Keratinocyte (primary cell): ENCODE measurements around the gene IL15. TPM values are rescaled to one million over a fixed set of nuclear protein-coding genes. Genes with fewer than 3 reads are reported as not detected.

Experiments
- DNase-seq: peaks from one replicate; pipeline ENCODE4 v3.0.0-alpha.2; 2011; ENCODE audit warnings: low read depth, missing footprints, low spot score
- FAIRE-seq: peaks from 2 replicates; lab custom pipeline; 2011; peaks lifted over from hg19 to GRCh38; lab: Jason Lieb, UNC
- H2AFZ ChIP-seq: 2 replicates; pipeline ENCODE4 v1.6.0; 2012; ENCODE audit warnings: low read length, control low read depth, inconsistent platforms; ENCODE audit not compliant: control insufficient read depth
- H3K27ac ChIP-seq: 2 replicates; pipeline ENCODE4 v1.5.1; 2011; ENCODE audit warnings: low read length; ENCODE audit not compliant: control insufficient read depth, insufficient read depth
- H3K27me3 ChIP-seq: 3 replicates; pipeline ENCODE4 v1.6.0; 2011; ENCODE audit warnings: low read length; ENCODE audit not compliant: control insufficient read depth, insufficient read depth; ENCODE audit errors: extremely low read depth
- H3K36me3 ChIP-seq, 2 experiments: 2 replicates in 1 of 2; 3 replicates in 1 of 2; pipeline ENCODE4 v1.5.1; 2011; ENCODE audit warnings: low read length in 2 of 2, mild to moderate bottlenecking in 1 of 2; ENCODE audit not compliant: control insufficient read depth in 2 of 2, insufficient read depth in 2 of 2; ENCODE audit errors: extremely low read depth in 1 of 2
- H3K4me1 ChIP-seq: 3 replicates; pipeline ENCODE4 v1.5.1; 2011; ENCODE audit warnings: low read length; ENCODE audit not compliant: control insufficient read depth, insufficient read depth; ENCODE audit errors: extremely low read depth
- H3K4me2 ChIP-seq: 3 replicates; pipeline ENCODE4 v1.6.0; 2011; ENCODE audit warnings: low read depth, low read length; ENCODE audit not compliant: control insufficient read depth, insufficient read depth; ENCODE audit errors: extremely low read depth
- H3K4me3 ChIP-seq, 3 experiments: fragments of 200-600 bp in 1 of 3; sonication (generic) in 1 of 3; 2 replicates in 2 of 3; 3 replicates in 1 of 3; pipeline ENCODE4 v1.5.1; 2011 to 2016; ENCODE audit warnings: low read length in 3 of 3, mild to moderate bottlenecking in 3 of 3, control low read depth in 2 of 3, inconsistent platforms in 1 of 3, low read depth in 1 of 3, mixed read lengths in 1 of 3, mixed run types in 1 of 3, moderate library complexity in 1 of 3; ENCODE audit not compliant: control insufficient read depth in 2 of 3, insufficient read depth in 2 of 3; ENCODE audit errors: extremely low read depth in 1 of 3
- H3K79me2 ChIP-seq: 2 replicates; pipeline ENCODE4 v1.6.0; 2012; ENCODE audit warnings: low read length; ENCODE audit not compliant: control insufficient read depth, insufficient read depth
- H3K9ac ChIP-seq: 3 replicates; pipeline ENCODE4 v1.6.0; 2011; ENCODE audit warnings: low read length; ENCODE audit not compliant: control insufficient read depth, insufficient read depth; ENCODE audit errors: extremely low read depth
- H3K9me1 ChIP-seq: 3 replicates; pipeline ENCODE4 v1.6.0; 2011; ENCODE audit warnings: low read length; ENCODE audit not compliant: control insufficient read depth, insufficient read depth; ENCODE audit errors: extremely low read depth
- H3K9me3 ChIP-seq: 2 replicates; pipeline ENCODE4 v1.5.1; 2012; ENCODE audit warnings: low read depth, low read length; ENCODE audit not compliant: control insufficient read depth
- H4K20me1 ChIP-seq: 3 replicates; pipeline ENCODE4 v1.6.0; 2011; ENCODE audit warnings: low read length; ENCODE audit not compliant: control insufficient read depth, insufficient read depth; ENCODE audit errors: extremely low read depth
- EZH2 ChIP-seq: IDR thresholded peaks from one replicate; pipeline ENCODE4 v1.6.1; 2012; ENCODE audit warnings: inconsistent platforms, mild to moderate bottlenecking, low read length, moderate library complexity
- dilution Hi-C: fragments of 300-500 bp; cut with MboI; formaldehyde crosslinking; loops from one replicate; pipeline ENCODE4 v1.7.0; 2020; ENCODE audit warnings: low sequenced_read_pairs; ENCODE audit not compliant: extremely low pct_ligation_motif_present
- polyA plus RNA-seq, 5 experiments: library from polyadenylated mRNA; depleted of rRNA in 3 of 5; stranded (reverse) in 3 of 5; stranded (forward) in 1 of 5; unstranded in 1 of 5; fragments of >200 nt; gene quantifications; 1 replicate in 1 of 5; 2 replicates in 3 of 5; 3 replicates in 1 of 5; pipeline versions ENCODE4 v1.2.1 to v1.2.3, GENCODE V29; 2011 to 2012; ENCODE audit warnings: missing spikeins in 2 of 5, low read depth in 1 of 5, low replicate concordance in 1 of 5
- TF ChIP-seq, protein P1 (sequence below), 3 experiments: IDR thresholded peaks in 1 of 3; conservative IDR thresholded peaks in 1 of 3; optimal IDR thresholded peaks in 1 of 3; 2 replicates in 2 of 3; 3 replicates in 1 of 3; pipeline versions ENCODE3 to v1.5.1; 2011; ENCODE audit warnings: low read length in 3 of 3, mild to moderate bottlenecking in 3 of 3, moderate library complexity in 2 of 3, control low read depth in 1 of 3, inconsistent platforms in 1 of 3; ENCODE audit not compliant: insufficient read depth in 2 of 3; ENCODE audit errors: extremely low read depth in 1 of 3

IL15 gene
- polyA plus RNA-seq, 1 donor (not counting 4 experiments of a cell fraction or from before 2014, with no cell fraction given): 1.4 TPM

DNA sequence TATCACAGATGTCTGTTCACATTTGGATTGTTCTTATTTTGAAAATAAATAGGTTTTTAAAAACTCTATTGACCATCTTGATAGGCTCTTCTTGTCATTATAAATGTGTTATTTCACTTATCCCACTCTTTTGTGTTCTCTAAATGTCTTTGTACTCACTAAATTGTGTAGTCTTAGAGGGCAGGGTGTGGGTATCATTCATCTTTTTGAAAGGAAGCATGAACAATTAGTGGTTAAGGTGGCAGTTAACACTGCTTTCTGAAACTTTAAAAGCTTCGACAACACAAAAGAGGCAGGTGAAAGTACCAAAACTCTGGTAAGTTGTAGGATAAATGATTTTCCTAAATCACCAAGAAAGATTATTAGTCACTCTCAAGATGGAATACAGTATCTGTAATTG lies 83.2 kb downstream of the IL15 start:
- Histone ChIP-seq H3K4me3 (no peak overlapping the region), H3K9ac (no peak overlapping the region), H3K9me3 (no peaks in the 10 kb centered on the region), H3K27me3 (no peaks in the 10 kb centered on the region), H3K27ac (no peak overlapping the region), H3K9me1 (no peaks in the 10 kb centered on the region), H3K79me2 (no peaks in the 10 kb centered on the region), H2AFZ (no peak overlapping the region), H3K4me1 (no peaks in the 10 kb centered on the region), H4K20me1 (no peaks in the 10 kb centered on the region), H3K36me3 (no peaks in the 10 kb centered on the region), H3K4me2 (no peak overlapping the region)
- FAIRE-seq (no peak), DNase-seq (no peak)
- dilution Hi-C loops: no loop called here
- no peak for TF ChIP-seq EZH2
- TF ChIP-seq, protein P1, sequence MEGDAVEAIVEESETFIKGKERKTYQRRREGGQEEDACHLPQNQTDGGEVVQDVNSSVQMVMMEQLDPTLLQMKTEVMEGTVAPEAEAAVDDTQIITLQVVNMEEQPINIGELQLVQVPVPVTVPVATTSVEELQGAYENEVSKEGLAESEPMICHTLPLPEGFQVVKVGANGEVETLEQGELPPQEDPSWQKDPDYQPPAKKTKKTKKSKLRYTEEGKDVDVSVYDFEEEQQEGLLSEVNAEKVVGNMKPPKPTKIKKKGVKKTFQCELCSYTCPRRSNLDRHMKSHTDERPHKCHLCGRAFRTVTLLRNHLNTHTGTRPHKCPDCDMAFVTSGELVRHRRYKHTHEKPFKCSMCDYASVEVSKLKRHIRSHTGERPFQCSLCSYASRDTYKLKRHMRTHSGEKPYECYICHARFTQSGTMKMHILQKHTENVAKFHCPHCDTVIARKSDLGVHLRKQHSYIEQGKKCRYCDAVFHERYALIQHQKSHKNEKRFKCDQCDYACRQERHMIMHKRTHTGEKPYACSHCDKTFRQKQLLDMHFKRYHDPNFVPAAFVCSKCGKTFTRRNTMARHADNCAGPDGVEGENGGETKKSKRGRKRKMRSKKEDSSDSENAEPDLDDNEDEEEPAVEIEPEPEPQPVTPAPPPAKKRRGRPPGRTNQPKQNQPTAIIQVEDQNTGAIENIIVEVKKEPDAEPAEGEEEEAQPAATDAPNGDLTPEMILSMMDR (optimal IDR thresholded peaks at IDR 0.05 in 1 of 3, IDR thresholded peaks at IDR 0.05 in 1 of 3, conservative IDR thresholded peaks at IDR 0.05 in 1 of 3; ENCODE audit: extremely low read depth in 1 of 3, insufficient read depth in 2 of 3, low read length in 3 of 3): no peak

DNA sequence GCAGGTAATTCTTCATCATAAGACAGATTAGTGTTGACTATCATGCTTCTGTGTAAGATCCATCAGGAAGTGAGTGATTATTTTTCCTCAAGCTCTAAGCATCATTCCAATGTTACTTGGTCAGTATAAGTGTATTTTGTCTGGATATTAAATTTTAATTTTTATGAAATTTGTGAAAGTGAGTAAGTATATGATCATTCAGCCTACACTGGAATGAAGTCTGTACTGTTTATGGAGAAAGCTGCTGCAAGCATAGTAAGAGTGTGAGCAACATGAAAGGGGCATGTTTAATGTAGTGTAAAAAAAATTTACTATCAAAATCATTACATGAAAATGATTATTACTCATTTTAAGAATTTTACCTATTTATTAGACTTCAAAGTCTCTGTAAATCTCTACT lies 84.8 kb downstream of the IL15 start:
- no peak overlapping the region for H2AFZ ChIP-seq
- H3K4me1 ChIP-seq: no peaks in the 10 kb centered on the region
- no peak for DNase-seq
- H3K36me3 ChIP-seq: no peaks in the 10 kb centered on the region
- no peaks in the 10 kb centered on the region for H4K20me1 ChIP-seq
- TF ChIP-seq EZH2: no peak
- TF ChIP-seq, protein P1 (optimal IDR thresholded peaks at IDR 0.05 in 1 of 3, IDR thresholded peaks at IDR 0.05 in 1 of 3, conservative IDR thresholded peaks at IDR 0.05 in 1 of 3; ENCODE audit: extremely low read depth in 1 of 3, insufficient read depth in 2 of 3, low read length in 3 of 3): no peak
- no peak overlapping the region for H3K4me2 ChIP-seq
- H3K9ac ChIP-seq: no peak overlapping the region
- no peaks in the 10 kb centered on the region for H3K9me3 ChIP-seq
- no peaks in the 10 kb centered on the region for H3K9me1 ChIP-seq
- dilution Hi-C loops: no loop called here
- FAIRE-seq: no peak
- no peaks in the 10 kb centered on the region for H3K79me2 ChIP-seq
- no peak overlapping the region for H3K27ac ChIP-seq
- no peak overlapping the region for H3K4me3 ChIP-seq
- H3K27me3 ChIP-seq: no peaks in the 10 kb centered on the region
